Esophagus squamous epithelium (tissue), 5 donors: ENCODE data around the gene BTG3. TPM values are rescaled to one million over a fixed set of nuclear protein-coding genes. Genes with fewer than 3 reads are reported as not detected.
A peak's percentile ranks its signal among the peaks of the same experiment; 100 is the strongest.

Experiments
- DNase-seq: peaks from one replicate; lab custom pipeline; 2025; lab: John Stamatoyannopoulos, UW
- H3K27ac ChIP-seq, 4 donors: fragments of 200-600 bp; sonication (generic); one replicate each; pipeline ENCODE4 v1.5.1; 2016 to 2019; ENCODE audit warnings: mild to moderate bottlenecking in 1 of 4
- H3K27me3 ChIP-seq, 4 donors: fragments of 200-600 bp; sonication (generic); 1 replicate in 3 of 4; 2 replicates in 1 of 4; pipeline versions ENCODE4 v1.5.1 to v1.6.0; 2017 to 2021; ENCODE audit warnings: antibody characterized with exemption in 1 of 4
- H3K36me3 ChIP-seq, 3 donors: fragments of 200-600 bp; sonication (generic); one replicate each; pipeline ENCODE4 v1.5.1; 2016 to 2019
- H3K4me1 ChIP-seq, 3 donors: fragments of 200-600 bp; sonication (generic); one replicate each; pipeline ENCODE4 v1.5.1; 2017 to 2019
- H3K4me3 ChIP-seq, 4 donors: fragments of 200-600 bp; sonication (generic); 1 replicate in 3 of 4; 2 replicates in 1 of 4; pipeline ENCODE4 v1.5.1; 2016 to 2019; ENCODE audit warnings: mild to moderate bottlenecking in 2 of 4, moderate library complexity in 1 of 4
- H3K9me3 ChIP-seq, 3 donors: fragments of 200-600 bp; sonication (generic); one replicate each; pipeline ENCODE4 v1.5.1; 2016 to 2019
- POLR2A ChIP-seq, 4 donors: fragments of 450-650 bp; IDR thresholded peaks; one replicate each; pipeline ENCODE4 v1.6.1; 2017; ENCODE audit warnings: antibody characterized with exemption in 4 of 4, mild to moderate bottlenecking in 4 of 4, moderate library complexity in 3 of 4
- WGBS, 2 donors: methylation state at CpG; one replicate each; pipeline ENCODE4 v1.1.5; 2018; 5-methylcytosine and 5-hydroxymethylcytosine counted together
- intact Hi-C: fragments of 100-400 bp; cut with DNase I; formaldehyde crosslinking; loops from one replicate; pipeline ENCODE4 v1.15.0; 2022
- total RNA-seq, 4 donors: library from RNA; depleted of rRNA; stranded (reverse); fragments of >200 nt; gene quantifications; one replicate each; pipeline ENCODE4 v1.1.0, GENCODE V29; 2016
- TF ChIP-seq, protein P1 (sequence below), 6 experiments: fragments of 450-650 bp in 4 of 6; fragments of 200-600 bp in 2 of 6; sonication (generic) in 2 of 6; IDR thresholded peaks; one replicate each; pipeline ENCODE4 v1.5.1; 2016 to 2019; ENCODE audit warnings: antibody characterized with exemption in 6 of 6, mild to moderate bottlenecking in 4 of 6, moderate library complexity in 4 of 6
- donor health status: DM: yes; HTN: yes; CAD: no.

Gene BTG3
- total RNA-seq, 4 donors from 2014 or later, result 29.5 to 61.4 (median 44.8) TPM

DNA sequence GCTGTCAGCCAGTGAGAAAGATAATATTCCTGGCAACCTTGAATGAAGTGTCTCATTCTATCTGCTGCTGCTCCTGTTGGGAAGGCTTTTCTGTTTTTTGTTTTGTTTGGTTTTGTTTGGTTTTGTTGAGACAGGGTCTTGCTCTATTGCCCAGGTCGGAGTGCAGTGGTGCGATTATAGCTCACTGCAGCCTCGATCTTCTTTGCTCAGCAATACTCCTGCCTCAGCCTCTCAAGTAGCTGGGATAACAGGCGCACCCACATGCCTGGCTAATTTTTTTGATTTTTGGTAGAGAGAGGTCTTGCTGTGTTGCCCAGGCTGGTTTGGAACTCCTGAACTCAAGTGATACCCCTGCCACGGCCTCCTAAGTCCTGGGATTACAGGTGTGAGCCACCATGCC, 37.6 kb downstream of the BTG3 start:
- WGBS, 2 donors, result 73 to 89% methylated on average over 2 to 5 of the region's 5 CpGs
- no peak overlapping the region for H3K4me3 ChIP-seq
- H3K4me1 ChIP-seq, result no peaks in the 10 kb centered on the region
- no peaks in the 10 kb centered on the region for H3K27me3 ChIP-seq
- intact Hi-C loops, result no loop called here
- H3K9me3 ChIP-seq, result no peaks in the 10 kb centered on the region
- no peak for DNase-seq
- H3K27ac ChIP-seq, result no peak overlapping the region
- no peak for TF ChIP-seq POLR2A (IDR thresholded peaks at IDR 0.05)
- TF ChIP-seq, protein P1, sequence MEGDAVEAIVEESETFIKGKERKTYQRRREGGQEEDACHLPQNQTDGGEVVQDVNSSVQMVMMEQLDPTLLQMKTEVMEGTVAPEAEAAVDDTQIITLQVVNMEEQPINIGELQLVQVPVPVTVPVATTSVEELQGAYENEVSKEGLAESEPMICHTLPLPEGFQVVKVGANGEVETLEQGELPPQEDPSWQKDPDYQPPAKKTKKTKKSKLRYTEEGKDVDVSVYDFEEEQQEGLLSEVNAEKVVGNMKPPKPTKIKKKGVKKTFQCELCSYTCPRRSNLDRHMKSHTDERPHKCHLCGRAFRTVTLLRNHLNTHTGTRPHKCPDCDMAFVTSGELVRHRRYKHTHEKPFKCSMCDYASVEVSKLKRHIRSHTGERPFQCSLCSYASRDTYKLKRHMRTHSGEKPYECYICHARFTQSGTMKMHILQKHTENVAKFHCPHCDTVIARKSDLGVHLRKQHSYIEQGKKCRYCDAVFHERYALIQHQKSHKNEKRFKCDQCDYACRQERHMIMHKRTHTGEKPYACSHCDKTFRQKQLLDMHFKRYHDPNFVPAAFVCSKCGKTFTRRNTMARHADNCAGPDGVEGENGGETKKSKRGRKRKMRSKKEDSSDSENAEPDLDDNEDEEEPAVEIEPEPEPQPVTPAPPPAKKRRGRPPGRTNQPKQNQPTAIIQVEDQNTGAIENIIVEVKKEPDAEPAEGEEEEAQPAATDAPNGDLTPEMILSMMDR (IDR thresholded peaks at IDR 0.05), result no peak
- H3K36me3 ChIP-seq, result peaks cover 0 to 7% (median 0%) of the 10 kb centered on the region in 3 donors

GRCh38 chr21:17572431-17572830, 40.3 kb downstream of the BTG3 start:
- Histone ChIP-seq H3K36me3 (no peaks in the 10 kb centered on the region), H3K27ac (no peak overlapping the region), H3K4me3 (no peak overlapping the region), H3K4me1 (no peaks in the 10 kb centered on the region), H3K9me3 (no peaks in the 10 kb centered on the region), H3K27me3 (no peaks in the 10 kb centered on the region)
- 83 to 89% methylated on average over 6 of the region's 6 CpGs for WGBS, 2 donors
- intact Hi-C loops, result no loop called here
- DNase-seq, result no peak
- no peak for TF ChIP-seq POLR2A (IDR thresholded peaks at IDR 0.05)
- TF ChIP-seq, protein P1 (IDR thresholded peaks at IDR 0.05), result no peak

- Histone ChIP-seq H3K9me3 (no peaks in the 10 kb centered on the region), H3K36me3 (no peaks in the 10 kb centered on the region), H3K27me3 (no peaks in the 10 kb centered on the region), H3K27ac (no peak overlapping the region), H3K4me1 (no peaks in the 10 kb centered on the region), H3K4me3 (no peak overlapping the region)
- WGBS, 2 donors, result 85 to 86% methylated on average over 9 of the region's 9 CpGs
- DNase-seq, result no peak
- intact Hi-C loops, result no loop called here
- TF ChIP-seq POLR2A (IDR thresholded peaks at IDR 0.05), result no peak
- TF ChIP-seq, protein P1 (IDR thresholded peaks at IDR 0.05), result no peak
Observed at GRCh38 chr21:17570786-17571185, 41.9 kb downstream of the BTG3 start.

DNA sequence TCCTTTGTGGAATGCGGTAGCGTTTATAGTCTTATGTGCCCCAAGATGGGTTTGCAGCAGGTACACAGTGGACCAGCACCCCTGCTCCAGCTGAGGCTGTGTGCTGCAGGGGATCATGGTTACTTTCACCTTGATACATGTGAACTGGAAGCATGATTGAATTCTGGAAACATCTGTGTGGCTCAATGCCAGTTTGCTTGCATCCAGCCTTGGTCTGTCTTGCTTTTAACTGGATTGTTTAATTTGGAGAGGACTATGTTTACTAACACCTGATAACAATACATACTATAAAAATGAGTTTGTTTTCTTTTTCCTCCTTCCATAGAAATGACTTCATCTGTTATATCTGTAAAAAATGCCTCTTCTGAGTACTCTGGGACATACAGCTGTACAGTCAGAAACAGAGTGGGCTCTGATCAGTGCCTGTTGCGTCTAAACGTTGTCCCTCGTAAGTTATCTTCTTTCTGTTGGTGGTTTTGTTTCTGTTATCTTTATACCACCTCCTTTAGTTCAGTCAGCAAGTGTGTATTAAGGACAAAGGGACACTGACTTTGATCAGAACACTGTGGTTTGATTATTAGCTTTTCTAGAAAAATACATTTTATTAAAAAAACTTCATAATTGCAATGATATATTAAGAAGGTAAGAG, 52.2 kb downstream of the BTG3 start:
- Histone ChIP-seq H3K9me3 (no peaks in the 10 kb centered on the region), H3K4me3 (no peak overlapping the region), H3K27ac (no peak overlapping the region), H3K27me3 (no peaks in the 10 kb centered on the region), H3K4me1 (no peaks in the 10 kb centered on the region), H3K36me3 (peaks cover 0 to 64% (median 0%) of the 10 kb centered on the region in 3 donors)
- WGBS, 2 donors, result 68 to 77% methylated on average over 3 to 5 of the region's 5 CpGs
- intact Hi-C loops, result no loop called here
- DNase-seq, result no peak
- TF ChIP-seq, protein P1 (IDR thresholded peaks at IDR 0.05), result no peak
- TF ChIP-seq POLR2A (IDR thresholded peaks at IDR 0.05), result no peak

- H3K9me3 ChIP-seq, result no peaks in the 10 kb centered on the region
- WGBS, 2 donors, result 60 to 68% methylated on average over 3 to 5 of the region's 6 CpGs
- intact Hi-C loops, result no loop called here
- no peaks in the 10 kb centered on the region for H3K4me1 ChIP-seq
- no peak overlapping the region for H3K27ac ChIP-seq
- TF ChIP-seq, protein P1 (IDR thresholded peaks at IDR 0.05), result peak in 3 of 6 experiments; percentile 8 to 34 (median 11)
- TF ChIP-seq POLR2A (IDR thresholded peaks at IDR 0.05), result no peak
- no peak overlapping the region for H3K4me3 ChIP-seq
- H3K36me3 ChIP-seq, result peaks cover 0 to 39% (median 0%) of the 10 kb centered on the region in 3 donors
- H3K27me3 ChIP-seq, result no peaks in the 10 kb centered on the region
- DNase-seq, result no peak
Observed at GRCh38 chr21:17554679-17555465, 57.8 kb downstream of the BTG3 start.
